HepG2 (cell line): Measurements from ENCODE around the gene ZNF213. TPM values are rescaled to one million over a fixed set of nuclear protein-coding genes. Genes with fewer than 3 reads are reported as not detected.

ENCODE experiments used
- ATAC-seq: fragments of 200-7000 bp; cut with Tn5 transposase; 3 replicates; pipeline ENCODE4 v1.9.1; 2020; ENCODE audit warnings: mild to moderate bottlenecking, moderate library complexity
- BruUV-seq: library from RNA; stranded (reverse); fragments of 400-500 nt; replicated peaks from 2 replicates; lab custom pipeline; 2021; lab: Mats Ljungman, UMichigan
- CTCF ChIA-PET: fragments of 300-600 bp; formaldehyde crosslinking; extraction: SDS; loops from one replicate; lab custom pipeline; 2021; ENCODE audit warnings: low total read pairs, inconsistent platforms, low intra/inter-chr PET ratio; lab: Yijun Ruan, JAX
- POLR2A ChIA-PET: fragments of 350-600 bp; sonication (Branson Sonifier 250); formaldehyde crosslinking; loops from one replicate; lab custom pipeline; 2020; ENCODE audit warnings: antibody characterized with exemption, inconsistent platforms; lab: Yijun Ruan, JAX
- DNase-seq: peaks from one replicate; pipeline ENCODE4 v3.0.0-alpha.2; 2015; ENCODE audit warnings: low spot score
- FAIRE-seq: peaks from 3 replicates; lab custom pipeline; 2011; peaks lifted over from hg19 to GRCh38; lab: Jason Lieb, UNC
- H2AFZ ChIP-seq: one replicate; pipeline ENCODE4 v1.6.1; 2011; ENCODE audit warnings: low read length, inconsistent platforms
- H3K27ac ChIP-seq: fragments of 300-600 bp; 3 replicates; pipeline ENCODE4 v1.8.0; 2011; ENCODE audit warnings: mixed run types, mild to moderate bottlenecking, mixed read lengths, low read length, inconsistent platforms; ENCODE audit not compliant: insufficient read depth; ENCODE audit errors: extremely low read length
- H3K27me3 ChIP-seq, 2 experiments: fragments of 200-600 bp in 1 of 2; 2 replicates in 1 of 2; 3 replicates in 1 of 2; pipeline versions ENCODE4 v1.6.0 to v1.8.0; 2011; ENCODE audit warnings: low read length in 2 of 2, mild to moderate bottlenecking in 2 of 2, moderate library complexity in 2 of 2, inconsistent platforms in 1 of 2; ENCODE audit not compliant: insufficient read depth in 2 of 2, control insufficient read depth in 1 of 2
- H3K36me3 ChIP-seq, 2 experiments: fragments of 200-600 bp in 1 of 2; replicated peaks in 1 of 2; 2 replicates in 1 of 2; 3 replicates in 1 of 2; pipeline versions ENCODE4 v1.5.1 to v1.8.0; 2011; ENCODE audit warnings: low read length in 2 of 2, inconsistent platforms in 1 of 2; ENCODE audit not compliant: insufficient read depth in 2 of 2, control insufficient read depth in 1 of 2
- H3K4me1 ChIP-seq: 2 replicates; pipeline ENCODE4 v1.5.1; 2012; ENCODE audit warnings: low read length, inconsistent platforms; ENCODE audit not compliant: insufficient read depth
- H3K4me2 ChIP-seq: 2 replicates; pipeline ENCODE4 v1.6.0; 2011; ENCODE audit warnings: low read depth, low read length, inconsistent platforms
- H3K4me3 ChIP-seq, 3 experiments: fragments of 200-600 bp in 1 of 3; sonication (generic), shearing (Covaris generic) in 1 of 3; replicated peaks in 1 of 3; 2 replicates each; pipeline ENCODE4 v1.5.1; 2011 to 2016; ENCODE audit warnings: low read length in 3 of 3, inconsistent platforms in 2 of 3, low read depth in 2 of 3, mild to moderate bottlenecking in 2 of 3, control low read depth in 1 of 3, mixed read lengths in 1 of 3; ENCODE audit not compliant: insufficient read depth in 1 of 3
- H3K79me2 ChIP-seq: one replicate; pipeline ENCODE4 v1.6.1; 2011; ENCODE audit warnings: low read length, inconsistent platforms; ENCODE audit not compliant: insufficient read depth
- H3K9ac ChIP-seq: 2 replicates; pipeline ENCODE4 v1.6.0; 2011; ENCODE audit warnings: mild to moderate bottlenecking, low read depth, low read length, inconsistent platforms; ENCODE audit not compliant: insufficient read depth
- H3K9me3 ChIP-seq: 2 replicates; pipeline ENCODE4 v1.5.1; 2012; ENCODE audit warnings: mild to moderate bottlenecking, low read length
- H4K20me1 ChIP-seq: 2 replicates; pipeline ENCODE4 v1.6.0; 2011; ENCODE audit warnings: inconsistent platforms, mild to moderate bottlenecking, low read length, moderate library complexity; ENCODE audit not compliant: insufficient read depth
- ARNT2 ChIP-seq: sonication (generic); formaldehyde crosslinking; IDR thresholded peaks from 2 replicates; pipeline ENCODE4 v1.8.0; 2022; ENCODE audit warnings: mild to moderate bottlenecking, low read depth, missing genetic modification reagents, moderate library complexity
- ATF7-NPFF ChIP-seq: sonication (generic); formaldehyde crosslinking; IDR thresholded peaks from 2 replicates; pipeline ENCODE4 v1.8.1; 2023; ENCODE audit warnings: mild to moderate bottlenecking, low read depth, missing genetic modification reagents, moderate library complexity
- CC2D1A ChIP-seq: sonication (generic); formaldehyde crosslinking; IDR thresholded peaks from 2 replicates; pipeline ENCODE4 v1.8.1; 2023; ENCODE audit warnings: mild to moderate bottlenecking, missing genetic modification reagents
- CENPX ChIP-seq: sonication (generic); formaldehyde crosslinking; IDR thresholded peaks from 2 replicates; pipeline ENCODE4 v1.9.0; 2021; ENCODE audit warnings: mild to moderate bottlenecking, missing genetic modification reagents, moderate library complexity
- CREB1 ChIP-seq, 2 experiments: fragments of 450-650 bp in 1 of 2; IDR thresholded peaks; 2 replicates each; pipeline ENCODE4 v1.6.1; 2016 to 2017; ENCODE audit warnings: control low read depth in 1 of 2, mild to moderate bottlenecking in 1 of 2, missing compliant biosample characterization in 1 of 2, missing genetic modification characterization in 1 of 2
- HCFC1 ChIP-seq: fragments of 150-350 bp; IDR thresholded peaks from 2 replicates; pipeline ENCODE4 v1.6.1; 2014; ENCODE audit warnings: low read depth, low read length
- KAT2B ChIP-seq: fragments of 150-350 bp; IDR thresholded peaks from 2 replicates; pipeline ENCODE4 v1.6.1; 2014; ENCODE audit warnings: low read depth, low read length, borderline replicate concordance
- SP5 ChIP-seq: IDR thresholded peaks from 2 replicates; pipeline ENCODE4 v1.6.1; 2016; ENCODE audit warnings: low read depth, borderline replicate concordance
- ZNF331 ChIP-seq: sonication (generic); formaldehyde crosslinking; IDR thresholded peaks from 2 replicates; pipeline ENCODE4 v1.4.0; 2020; ENCODE audit warnings: missing genetic modification reagents
- ZNF335 ChIP-seq: sonication (generic); formaldehyde crosslinking; IDR thresholded peaks from 2 replicates; pipeline ENCODE4 v1.4.0; 2020; ENCODE audit warnings: missing genetic modification reagents
- ZNF598 ChIP-seq: sonication (generic); formaldehyde crosslinking; IDR thresholded peaks from 2 replicates; pipeline ENCODE4 v1.5.1; 2020; ENCODE audit warnings: mild to moderate bottlenecking, missing genetic modification reagents, borderline replicate concordance
- ZNF614 ChIP-seq: IDR thresholded peaks from 2 replicates; pipeline ENCODE4 v1.6.1; 2018; ENCODE audit warnings: missing biosample characterization, missing genetic modification reagents, inconsistent platforms, borderline replicate concordance
- ZNF746 ChIP-seq: sonication (generic); formaldehyde crosslinking; IDR thresholded peaks from 2 replicates; pipeline ENCODE4 v1.8.0; 2022; ENCODE audit warnings: mild to moderate bottlenecking, missing genetic modification reagents
- WGBS: methylation state at CpG from one replicate; pipeline ENCODE4 v1.1.6; 2017; ENCODE audit warnings: low lambda C conversion rate; 5-methylcytosine and 5-hydroxymethylcytosine counted together
- in situ Hi-C: cut with HindIII; loops from 2 replicates; pipeline ENCODE4 v1.10.0; 2017; ENCODE audit warnings: low pct_unique_long_range_greater_than_20kb; ENCODE audit not compliant: extremely low pct_ligation_motif_present
- intact Hi-C: fragments of 100-400 bp; cut with micrococcal nuclease; formaldehyde crosslinking; loops from one replicate; pipeline ENCODE4 v1.10.0; 2022; ENCODE audit not compliant: unreplicated experiment
- polyA plus RNA-seq, 8 experiments: library from polyadenylated mRNA; depleted of rRNA in 3 of 8; stranded (reverse) in 7 of 8; unstranded in 1 of 8; fragments of >200 nt; fragmentation: Illumina TruSeq in 4 of 8; extraction: Trizol in 4 of 8; gene quantifications; 2 replicates each; pipeline versions ENCODE4 v1.2.1 to v1.2.3, GENCODE V29; 2011 to 2016; ENCODE audit warnings: low read depth in 4 of 8, missing spikeins in 1 of 8, mixed read lengths in 1 of 8; ENCODE audit not compliant: insufficient read depth in 1 of 8
- total RNA-seq, 5 experiments: library from RNA; depleted of rRNA; stranded (reverse); fragments of >200 nt; fragmentation: Illumina TruSeq; extraction: Trizol; gene quantifications; 2 replicates each; pipeline ENCODE4 v1.2.3, GENCODE V29; 2016; ENCODE audit warnings: low read depth in 1 of 5
- TF ChIP-seq, protein P1 (sequence below): sonication (generic); formaldehyde crosslinking; IDR thresholded peaks from 2 replicates; pipeline ENCODE4 v1.5.1; 2020; ENCODE audit warnings: missing genetic modification reagents, mild to moderate bottlenecking, borderline replicate concordance
- TF ChIP-seq, protein P2 (sequence below): sonication (generic); formaldehyde crosslinking; IDR thresholded peaks from 2 replicates; pipeline ENCODE4 v1.5.0; 2020; ENCODE audit warnings: missing genetic modification reagents, mild to moderate bottlenecking, borderline replicate concordance
- TF ChIP-seq, protein P3 (sequence below): sonication (generic); formaldehyde crosslinking; IDR thresholded peaks from 2 replicates; pipeline ENCODE4 v1.5.0; 2020; ENCODE audit warnings: missing genetic modification reagents
- TF ChIP-seq, protein P4 (sequence below): sonication (generic); formaldehyde crosslinking; IDR thresholded peaks from 2 replicates; pipeline ENCODE4 v1.5.1; 2020; ENCODE audit warnings: mild to moderate bottlenecking, missing genetic modification reagents, borderline replicate concordance

ZNF213 gene
- total and polyA plus RNA-seq, 2 of the 13 experiments (the other 11 are each of a cell fraction or from before 2014, with no cell fraction given) = 0.59 to 0.97 TPM

DNA sequence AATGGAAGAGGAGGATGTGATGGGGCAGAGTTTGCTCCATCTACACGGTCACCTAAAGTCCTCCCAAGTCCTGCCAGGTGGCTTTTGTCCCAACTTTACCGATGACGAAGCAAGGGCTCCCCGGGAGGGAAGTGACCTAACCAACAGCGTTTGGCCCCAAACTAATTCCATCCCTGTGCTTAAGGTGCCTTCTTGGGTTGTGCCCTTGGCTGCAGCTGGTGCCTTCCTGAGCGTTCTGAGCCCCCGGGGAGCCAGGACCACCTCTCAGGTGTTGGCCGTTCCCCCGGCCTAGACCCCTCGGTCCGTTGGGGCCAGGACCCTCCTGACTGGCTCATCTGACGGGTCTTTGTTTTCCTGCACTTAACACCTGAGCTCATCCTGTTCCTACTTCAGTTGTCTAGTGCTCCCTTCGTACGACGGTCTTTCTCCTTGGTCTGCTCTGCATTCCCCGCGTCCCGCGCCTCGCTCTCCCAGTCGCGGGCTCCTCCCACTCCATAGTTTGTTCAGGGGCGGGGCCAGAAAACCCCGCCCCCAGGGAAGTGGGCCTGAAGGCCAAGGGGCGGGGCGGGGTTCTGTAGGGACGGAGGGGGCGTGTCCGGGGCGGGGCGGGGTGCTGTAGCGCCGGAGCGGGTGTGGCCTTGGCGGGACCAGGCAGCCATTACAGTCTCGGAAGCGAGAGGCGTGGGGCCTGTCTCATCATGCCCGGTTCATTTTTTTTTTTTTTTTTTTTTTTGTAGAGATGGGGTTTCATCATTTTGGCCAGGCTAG lies 34.9 kb upstream of the ZNF213 start:
- FAIRE-seq (no peak), ATAC-seq (peak; percentile 75), DNase-seq (peak; percentile 81)
- intact Hi-C loops (loop anchor here (2.0 to 5.0 kb wide), 2 partner anchors 32 to 41 kb away; no protein-coding TSS in a partner anchor), in situ Hi-C loops (no loop called here)
- 6% methylated on average over 31 of the region's 39 CpGs for WGBS
- BruUV-seq = no TSS peak
- H3K9me3 ChIP-seq = no peaks in the 10 kb centered on the region
- no peaks in the 10 kb centered on the region for H3K36me3 ChIP-seq
- POLR2A ChIA-PET = interaction anchor here (2.8 to 2.9 kb wide), 2 partner anchors 12 to 50 kb away, joined by 6 to 17 read pairs; no protein-coding TSS in a partner anchor
- peak overlapping the region; percentile 87 for H2AFZ ChIP-seq
- H3K9ac ChIP-seq = 0 out of 2 replicates have a peak overlapping the region, but pooled peaks have one; percentile 23
- no peak overlapping the region for H3K27ac ChIP-seq
- H3K27me3 ChIP-seq = peaks cover 0 to 13% of the 10 kb centered on the region in 2 experiments; a peak in 2 of 5 replicates
- peak overlapping the region in 2 of 3 experiments; percentile 5 to 62; a peak in 2 of 6 replicates for H3K4me3 ChIP-seq
- H3K4me2 ChIP-seq = peak overlapping the region; percentile 86
- H3K79me2 ChIP-seq = no peaks in the 10 kb centered on the region
- H4K20me1 ChIP-seq = no peaks in the 10 kb centered on the region
- CTCF ChIA-PET = interaction anchor here (1.4 kb wide), 1 partner anchor 13 kb away, joined by 4 read pairs; no protein-coding TSS in a partner anchor
- H3K4me1 ChIP-seq = peaks cover 59% of the 10 kb centered on the region
- no peak for TF ChIP-seq ZNF746 (CRISPR knock-in tag)
- TF ChIP-seq CENPX = no peak
- no peak for TF ChIP-seq CC2D1A
- TF ChIP-seq, protein P1, sequence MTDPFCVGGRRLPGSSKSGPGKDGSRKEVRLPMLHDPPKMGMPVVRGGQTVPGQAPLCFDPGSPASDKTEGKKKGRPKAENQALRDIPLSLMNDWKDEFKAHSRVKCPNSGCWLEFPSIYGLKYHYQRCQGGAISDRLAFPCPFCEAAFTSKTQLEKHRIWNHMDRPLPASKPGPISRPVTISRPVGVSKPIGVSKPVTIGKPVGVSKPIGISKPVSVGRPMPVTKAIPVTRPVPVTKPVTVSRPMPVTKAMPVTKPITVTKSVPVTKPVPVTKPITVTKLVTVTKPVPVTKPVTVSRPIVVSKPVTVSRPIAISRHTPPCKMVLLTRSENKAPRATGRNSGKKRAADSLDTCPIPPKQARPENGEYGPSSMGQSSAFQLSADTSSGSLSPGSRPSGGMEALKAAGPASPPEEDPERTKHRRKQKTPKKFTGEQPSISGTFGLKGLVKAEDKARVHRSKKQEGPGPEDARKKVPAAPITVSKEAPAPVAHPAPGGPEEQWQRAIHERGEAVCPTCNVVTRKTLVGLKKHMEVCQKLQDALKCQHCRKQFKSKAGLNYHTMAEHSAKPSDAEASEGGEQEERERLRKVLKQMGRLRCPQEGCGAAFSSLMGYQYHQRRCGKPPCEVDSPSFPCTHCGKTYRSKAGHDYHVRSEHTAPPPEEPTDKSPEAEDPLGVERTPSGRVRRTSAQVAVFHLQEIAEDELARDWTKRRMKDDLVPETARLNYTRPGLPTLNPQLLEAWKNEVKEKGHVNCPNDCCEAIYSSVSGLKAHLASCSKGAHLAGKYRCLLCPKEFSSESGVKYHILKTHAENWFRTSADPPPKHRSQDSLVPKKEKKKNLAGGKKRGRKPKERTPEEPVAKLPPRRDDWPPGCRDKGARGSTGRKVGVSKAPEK = no peak
- TF ChIP-seq ZNF614 (CRISPR knock-in tag) = no peak
- TF ChIP-seq ZNF335 = no peak
- TF ChIP-seq, protein P2, sequence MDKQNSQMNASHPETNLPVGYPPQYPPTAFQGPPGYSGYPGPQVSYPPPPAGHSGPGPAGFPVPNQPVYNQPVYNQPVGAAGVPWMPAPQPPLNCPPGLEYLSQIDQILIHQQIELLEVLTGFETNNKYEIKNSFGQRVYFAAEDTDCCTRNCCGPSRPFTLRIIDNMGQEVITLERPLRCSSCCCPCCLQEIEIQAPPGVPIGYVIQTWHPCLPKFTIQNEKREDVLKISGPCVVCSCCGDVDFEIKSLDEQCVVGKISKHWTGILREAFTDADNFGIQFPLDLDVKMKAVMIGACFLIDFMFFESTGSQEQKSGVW (CRISPR knock-in tag) = no peak
- TF ChIP-seq, protein P3, sequence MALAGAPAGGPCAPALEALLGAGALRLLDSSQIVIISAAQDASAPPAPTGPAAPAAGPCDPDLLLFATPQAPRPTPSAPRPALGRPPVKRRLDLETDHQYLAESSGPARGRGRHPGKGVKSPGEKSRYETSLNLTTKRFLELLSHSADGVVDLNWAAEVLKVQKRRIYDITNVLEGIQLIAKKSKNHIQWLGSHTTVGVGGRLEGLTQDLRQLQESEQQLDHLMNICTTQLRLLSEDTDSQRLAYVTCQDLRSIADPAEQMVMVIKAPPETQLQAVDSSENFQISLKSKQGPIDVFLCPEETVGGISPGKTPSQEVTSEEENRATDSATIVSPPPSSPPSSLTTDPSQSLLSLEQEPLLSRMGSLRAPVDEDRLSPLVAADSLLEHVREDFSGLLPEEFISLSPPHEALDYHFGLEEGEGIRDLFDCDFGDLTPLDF (CRISPR knock-in tag) = no peak
- TF ChIP-seq HCFC1 = no peak
- no peak for TF ChIP-seq ARNT2
- TF ChIP-seq ATF7-NPFF = no peak
- TF ChIP-seq, protein P4, sequence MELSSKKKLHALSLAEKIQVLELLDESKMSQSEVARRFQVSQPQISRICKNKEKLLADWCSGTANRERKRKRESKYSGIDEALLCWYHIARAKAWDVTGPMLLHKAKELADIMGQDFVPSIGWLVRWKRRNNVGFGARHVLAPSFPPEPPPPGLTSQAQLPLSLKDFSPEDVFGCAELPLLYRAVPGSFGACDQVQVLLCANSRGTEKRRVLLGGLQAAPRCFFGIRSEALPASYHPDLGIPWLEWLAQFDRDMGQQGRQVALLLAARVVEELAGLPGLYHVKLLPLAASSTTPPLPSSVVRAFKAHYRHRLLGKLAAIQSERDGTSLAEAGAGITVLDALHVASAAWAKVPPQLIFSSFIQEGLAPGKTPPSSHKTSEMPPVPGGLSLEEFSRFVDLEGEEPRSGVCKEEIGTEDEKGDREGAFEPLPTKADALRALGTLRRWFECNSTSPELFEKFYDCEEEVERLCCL (CRISPR knock-in tag) = no peak
- TF ChIP-seq ZNF331 (CRISPR knock-in tag) = 0 out of 2 replicates have a peak, but pooled peaks have one; percentile 5
- no peak for TF ChIP-seq CREB1 (IDR thresholded peaks at IDR 0.05)
- TF ChIP-seq CREB1 (CRISPR knock-in tag; IDR thresholded peaks at IDR 0.05) = no peak
- peak; percentile 29; the same call in 1 of the 2 replicates for TF ChIP-seq ZNF598 (CRISPR knock-in tag)
- peak; percentile 67; the same call in 1 of the 2 replicates for TF ChIP-seq SP5
- TF ChIP-seq KAT2B = no peak
